Karpas-422 (cell line): ENCODE data around the gene ZNF793. TPM values are rescaled to one million over a fixed set of nuclear protein-coding genes. Genes with fewer than 3 reads are reported as not detected.
A peak's percentile ranks its signal among the peaks of the same experiment; 100 is the strongest.

Experiments
- DNase-seq: peaks from one replicate; pipeline ENCODE4 v3.0.0-alpha.2; 2015
- H2AFZ ChIP-seq: fragments of 200-600 bp; sonication (generic); 2 replicates; pipeline ENCODE4 v1.6.1; 2014; ENCODE audit warnings: antibody characterized with exemption, low read length, mixed read lengths
- H3K27ac ChIP-seq: fragments of 200-600 bp; sonication (generic); 2 replicates; pipeline ENCODE4 v1.5.1; 2014; ENCODE audit warnings: mild to moderate bottlenecking, low read length, moderate library complexity
- H3K27me3 ChIP-seq: fragments of 200-600 bp; sonication (generic); 2 replicates; pipeline ENCODE4 v1.6.1; 2014; ENCODE audit warnings: low read length, mixed read lengths
- H3K36me3 ChIP-seq: fragments of 200-600 bp; sonication (generic); 2 replicates; pipeline ENCODE4 v1.6.1; 2014; ENCODE audit warnings: low read length, mixed read lengths; ENCODE audit not compliant: insufficient read depth
- H3K4me1 ChIP-seq: fragments of 200-600 bp; sonication (generic); 2 replicates; pipeline ENCODE4 v1.6.1; 2014; ENCODE audit warnings: mild to moderate bottlenecking, low read length, mixed read lengths
- H3K4me2 ChIP-seq: fragments of 200-600 bp; sonication (generic); 2 replicates; pipeline ENCODE4 v1.6.1; 2014; ENCODE audit warnings: low read length, low read depth, mild to moderate bottlenecking; ENCODE audit not compliant: poor library complexity, severe bottlenecking
- H3K4me3 ChIP-seq: fragments of 200-600 bp; sonication (generic); 2 replicates; pipeline ENCODE4 v1.5.1; 2014; ENCODE audit warnings: mild to moderate bottlenecking, antibody characterized with exemption, low read length, mixed read lengths
- H3K79me2 ChIP-seq: fragments of 200-600 bp; sonication (generic); 2 replicates; pipeline ENCODE4 v1.6.1; 2014; ENCODE audit warnings: mild to moderate bottlenecking, low read length, mixed read lengths
- H3K9ac ChIP-seq: fragments of 200-600 bp; sonication (generic); 2 replicates; pipeline ENCODE4 v1.6.0; 2014; ENCODE audit warnings: low read length
- H3K9me2 ChIP-seq: fragments of 200-600 bp; sonication (generic), shearing (Covaris generic); replicated peaks from 2 replicates; pipeline ENCODE4 v1.6.0; 2014; ENCODE audit warnings: mild to moderate bottlenecking, low read length, moderate library complexity; ENCODE audit not compliant: insufficient read depth
- H3K9me3 ChIP-seq: fragments of 300-700, 200-600 bp; sonication (generic); 2 replicates; pipeline ENCODE4 v1.6.1; 2014; ENCODE audit warnings: low read length, mixed read lengths
- H4K20me1 ChIP-seq: fragments of 200-600 bp; sonication (generic); 2 replicates; pipeline ENCODE4 v1.6.1; 2014; ENCODE audit warnings: mild to moderate bottlenecking, antibody characterized with exemption, low read length, low read depth; ENCODE audit not compliant: insufficient read depth
- total RNA-seq: library from RNA; depleted of rRNA; stranded (reverse); fragments of >200 nt; shearing (Covaris generic); gene quantifications from 2 replicates; pipeline ENCODE4 v1.2.3, GENCODE V29; 2014; ENCODE audit warnings: low replicate concordance

The ZNF793 gene
- total RNA-seq, 1 experiment from 2014 or later = 4.4 TPM

GRCh38 chr19:37484406-37485168 lies 22.2 kb upstream of the ZNF793 start:
- Histone ChIP-seq H4K20me1 (no peaks in the 10 kb centered on the region), H3K4me3 (no peak overlapping the region), H3K27ac (no peak overlapping the region), H2AFZ (no peak overlapping the region), H3K9me3 (peaks cover 52% of the 10 kb centered on the region), H3K79me2 (no peaks in the 10 kb centered on the region), H3K36me3 (peaks cover 49% of the 10 kb centered on the region), H3K4me1 (no peaks in the 10 kb centered on the region), H3K27me3 (no peaks in the 10 kb centered on the region), H3K4me2 (no peak overlapping the region), H3K9me2 (no peaks in the 10 kb centered on the region), H3K9ac (no peak overlapping the region)
- no peak for DNase-seq

- no peak overlapping the region for H2AFZ ChIP-seq
- no peak overlapping the region for H3K27ac ChIP-seq
- H3K36me3 ChIP-seq = no peaks in the 10 kb centered on the region
- H3K9me3 ChIP-seq = peaks cover 21% of the 10 kb centered on the region
- no peak overlapping the region for H3K9ac ChIP-seq
- H3K4me2 ChIP-seq = no peak overlapping the region
- H3K4me1 ChIP-seq = no peaks in the 10 kb centered on the region
- H3K9me2 ChIP-seq = no peaks in the 10 kb centered on the region
- no peaks in the 10 kb centered on the region for H3K27me3 ChIP-seq
- no peak for DNase-seq
- H3K79me2 ChIP-seq = no peaks in the 10 kb centered on the region
- no peak overlapping the region for H3K4me3 ChIP-seq
- no peaks in the 10 kb centered on the region for H4K20me1 ChIP-seq
Measured at GRCh38 chr19:37492213-37492612, 14.5 kb upstream of the ZNF793 start.

DNA sequence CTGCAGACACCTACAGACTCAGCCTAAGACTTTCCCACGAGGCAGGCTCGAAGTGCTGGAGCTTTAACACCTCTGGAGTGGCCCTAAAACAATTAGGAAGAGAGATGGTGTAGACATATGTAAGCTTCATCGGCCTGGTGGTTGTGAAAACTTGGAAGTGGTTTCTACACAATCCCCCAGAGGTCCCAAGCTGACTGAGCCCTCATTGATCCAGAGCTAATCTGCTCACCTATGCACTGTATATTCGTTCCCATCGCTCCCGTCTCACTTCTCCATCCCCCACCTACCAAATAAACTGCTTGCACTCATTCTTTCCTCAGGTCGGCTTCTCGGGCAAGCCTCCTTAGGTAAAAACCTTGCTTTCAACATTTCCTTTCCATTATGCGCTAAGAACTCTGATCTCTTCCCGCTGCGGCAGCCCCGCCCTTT lies 767 bp upstream of the ZNF793 start:
- H3K79me2 ChIP-seq = no peaks in the 10 kb centered on the region
- H3K9me2 ChIP-seq = no peaks in the 10 kb centered on the region
- no peak for DNase-seq
- peak overlapping the region; percentile 50 for H3K4me2 ChIP-seq
- peak overlapping the region; percentile 47 for H3K9ac ChIP-seq
- H3K27me3 ChIP-seq = no peaks in the 10 kb centered on the region
- no peak overlapping the region; the same call in 1 of the 2 replicates for H3K27ac ChIP-seq
- H4K20me1 ChIP-seq = no peaks in the 10 kb centered on the region
- H3K9me3 ChIP-seq = peaks cover 20% of the 10 kb centered on the region
- peak overlapping the region; percentile 25 for H2AFZ ChIP-seq
- no peaks in the 10 kb centered on the region for H3K4me1 ChIP-seq
- H3K4me3 ChIP-seq = peak overlapping the region; percentile 58
- H3K36me3 ChIP-seq = no peaks in the 10 kb centered on the region

- Histone ChIP-seq H3K9me3 (peaks cover 20% of the 10 kb centered on the region), H3K4me2 (peak overlapping the region; percentile 50), H3K9me2 (no peaks in the 10 kb centered on the region), H3K9ac (peak overlapping the region; percentile 47), H2AFZ (no peak overlapping the region), H3K27me3 (no peaks in the 10 kb centered on the region), H3K36me3 (no peaks in the 10 kb centered on the region), H3K27ac (no peak overlapping the region), H3K4me3 (peak overlapping the region; percentile 58), H4K20me1 (no peaks in the 10 kb centered on the region), H3K4me1 (no peaks in the 10 kb centered on the region), H3K79me2 (no peaks in the 10 kb centered on the region)
- DNase-seq = no peak
Measured at GRCh38 chr19:37507167-37507464, 377 bp downstream of the ZNF793 start.

DNA sequence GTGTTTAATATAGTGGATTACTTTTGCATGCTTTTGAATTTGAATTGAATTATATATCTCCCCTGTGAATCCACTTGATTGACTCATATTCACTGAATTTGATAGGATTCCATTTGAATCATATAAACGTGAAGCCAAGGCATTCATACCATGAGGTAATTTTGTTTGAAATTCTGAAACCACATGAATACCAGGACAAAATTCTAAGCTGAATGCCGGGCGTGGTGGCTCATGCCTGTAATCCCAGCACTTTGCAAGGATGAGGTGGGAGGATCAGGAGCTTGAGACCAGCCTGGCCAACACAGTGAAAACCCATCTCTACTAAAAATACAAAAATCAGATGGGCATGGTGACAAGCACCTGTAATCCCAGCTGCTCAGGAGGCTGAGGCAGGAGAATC lies 4.4 kb downstream of the ZNF793 start:
- H3K79me2 ChIP-seq = no peaks in the 10 kb centered on the region
- no peak overlapping the region for H3K9ac ChIP-seq
- no peaks in the 10 kb centered on the region for H3K36me3 ChIP-seq
- no peaks in the 10 kb centered on the region for H3K4me1 ChIP-seq
- no peak overlapping the region for H3K27ac ChIP-seq
- no peaks in the 10 kb centered on the region for H3K27me3 ChIP-seq
- H3K9me2 ChIP-seq = no peaks in the 10 kb centered on the region
- peaks cover 14% of the 10 kb centered on the region for H3K9me3 ChIP-seq
- no peak for DNase-seq
- no peaks in the 10 kb centered on the region for H4K20me1 ChIP-seq
- H3K4me3 ChIP-seq = no peak overlapping the region
- no peak overlapping the region for H2AFZ ChIP-seq
- no peak overlapping the region for H3K4me2 ChIP-seq

DNA sequence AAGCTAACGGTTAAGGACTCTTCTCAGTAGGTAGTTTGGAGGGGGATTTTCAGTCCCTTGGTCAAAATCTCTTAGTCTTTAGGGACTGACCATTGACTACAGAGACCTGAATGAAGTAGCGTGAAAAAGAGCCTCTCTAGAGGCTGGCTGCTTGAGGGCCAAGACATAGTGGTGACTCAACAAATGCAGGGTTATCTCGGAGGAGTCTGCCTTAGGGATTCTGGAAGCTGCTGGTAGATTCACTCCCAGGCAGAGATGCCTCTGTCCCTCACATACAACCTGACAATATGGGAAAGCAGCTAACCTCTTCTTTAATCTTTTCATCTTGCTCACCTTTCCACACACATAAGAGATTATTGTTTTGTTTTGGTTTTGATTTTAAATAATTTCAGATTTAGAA lies 5.1 kb downstream of the ZNF793 start:
- H3K9me3 ChIP-seq = peaks cover 13% of the 10 kb centered on the region

DNA sequence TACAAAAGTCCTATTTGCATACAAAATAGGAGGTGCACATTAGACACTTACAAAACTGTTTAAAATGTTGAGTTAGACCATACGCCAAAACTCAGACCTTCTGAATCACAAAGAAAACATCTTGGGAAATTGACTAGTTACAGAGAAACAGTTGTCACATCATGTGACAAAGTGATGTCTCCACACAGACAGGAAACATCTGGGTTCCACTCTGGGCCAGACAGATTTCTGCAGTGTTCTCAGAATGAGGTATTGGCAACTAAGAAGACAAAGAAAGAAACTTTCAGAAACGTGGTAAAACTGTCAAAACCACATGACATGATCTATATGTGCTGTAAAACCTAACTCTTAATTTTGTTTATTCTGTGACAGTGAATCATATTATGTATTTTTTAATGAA lies 6.7 kb downstream of the ZNF793 start:
- Histone ChIP-seq H3K4me3 (no peak overlapping the region), H3K36me3 (no peaks in the 10 kb centered on the region), H3K27ac (no peak overlapping the region), H3K27me3 (no peaks in the 10 kb centered on the region), H4K20me1 (no peaks in the 10 kb centered on the region), H2AFZ (no peak overlapping the region), H3K4me2 (no peak overlapping the region), H3K79me2 (no peaks in the 10 kb centered on the region), H3K9ac (no peak overlapping the region), H3K4me1 (no peaks in the 10 kb centered on the region), H3K9me2 (no peaks in the 10 kb centered on the region), H3K9me3 (peaks cover 12% of the 10 kb centered on the region)
- DNase-seq = no peak

More for the DNA sequence above, 5.1 kb downstream of the ZNF793 start:
- no peak for DNase-seq
- H2AFZ ChIP-seq = no peak overlapping the region
- H3K36me3 ChIP-seq = no peaks in the 10 kb centered on the region
- no peak overlapping the region for H3K4me3 ChIP-seq
- no peak overlapping the region for H3K4me2 ChIP-seq
- no peaks in the 10 kb centered on the region for H3K79me2 ChIP-seq
- H4K20me1 ChIP-seq = no peaks in the 10 kb centered on the region
- no peaks in the 10 kb centered on the region for H3K9me2 ChIP-seq
- H3K27me3 ChIP-seq = no peaks in the 10 kb centered on the region
- no peak overlapping the region for H3K9ac ChIP-seq
- H3K4me1 ChIP-seq = no peaks in the 10 kb centered on the region
- H3K27ac ChIP-seq = no peak overlapping the region

DNA sequence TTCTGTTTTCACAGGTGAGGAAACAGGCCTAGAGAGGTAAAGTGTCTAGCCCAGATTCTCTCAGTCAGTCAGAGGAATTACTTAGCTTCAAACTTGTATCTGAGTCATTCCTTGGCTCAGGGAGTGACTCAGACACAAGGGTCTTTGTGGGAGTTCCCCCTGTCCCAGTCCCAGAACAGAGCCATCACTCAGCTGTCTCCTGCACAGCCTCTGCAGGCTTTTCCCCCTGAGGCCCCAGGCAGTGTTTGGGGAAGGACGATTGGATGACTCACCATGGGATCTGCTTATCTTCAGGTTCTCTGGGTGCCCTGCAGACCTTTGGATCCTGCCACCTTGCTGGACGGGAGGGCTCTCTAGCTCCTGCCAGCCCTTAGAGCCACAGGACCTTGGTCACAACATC lies 13.2 kb downstream of the ZNF793 start:
- Histone ChIP-seq H3K79me2 (no peaks in the 10 kb centered on the region), H3K27ac (no peak overlapping the region), H2AFZ (no peak overlapping the region), H3K36me3 (no peaks in the 10 kb centered on the region; the same call in 1 of the 2 replicates), H3K9me2 (no peaks in the 10 kb centered on the region), H3K27me3 (no peaks in the 10 kb centered on the region), H3K9me3 (peaks cover 12% of the 10 kb centered on the region), H3K4me3 (no peak overlapping the region), H3K4me2 (no peak overlapping the region), H4K20me1 (no peaks in the 10 kb centered on the region), H3K4me1 (no peaks in the 10 kb centered on the region), H3K9ac (no peak overlapping the region)
- DNase-seq = no peak
